Bronchial epithelial cell (primary cell): Measurements from ENCODE around the gene PLSCR5. TPM values are rescaled to one million over a fixed set of nuclear protein-coding genes. Genes with fewer than 3 reads are reported as not detected.

Source experiments
- DNase-seq: peaks from one replicate; pipeline ENCODE4 v3.0.0-alpha.2; 2010; ENCODE audit warnings: low read depth
- FAIRE-seq: peaks from 2 replicates; lab custom pipeline; 2011; peaks lifted over from hg19 to GRCh38; lab: Jason Lieb, UNC
- H3K27me3 ChIP-seq: 2 replicates; pipeline ENCODE4 v1.5.1; 2011; ENCODE audit warnings: low read length; ENCODE audit not compliant: control insufficient read depth, insufficient read depth
- H3K36me3 ChIP-seq: 2 replicates; pipeline ENCODE4 v1.5.1; 2011; ENCODE audit warnings: low read length; ENCODE audit not compliant: control insufficient read depth, insufficient read depth
- H3K4me3 ChIP-seq: 2 replicates; pipeline ENCODE4 v1.5.1; 2011; ENCODE audit warnings: mild to moderate bottlenecking, low read depth, low read length, control low read depth
- total RNA-seq: library from RNA; depleted of rRNA; stranded (reverse); fragments of >200 nt; gene quantifications from 2 replicates; pipeline ENCODE4 v1.2.1, GENCODE V29; 2014
- TF ChIP-seq, protein P1 (sequence below): IDR thresholded peaks from 2 replicates; pipeline ENCODE4 v1.5.1; 2011; ENCODE audit warnings: mild to moderate bottlenecking, moderate library complexity, low read length, control low read depth, inconsistent platforms; ENCODE audit not compliant: insufficient read depth, severe bottlenecking

Gene PLSCR5
- total RNA-seq, 1 donor from 2014 or later, result not detected

DNA sequence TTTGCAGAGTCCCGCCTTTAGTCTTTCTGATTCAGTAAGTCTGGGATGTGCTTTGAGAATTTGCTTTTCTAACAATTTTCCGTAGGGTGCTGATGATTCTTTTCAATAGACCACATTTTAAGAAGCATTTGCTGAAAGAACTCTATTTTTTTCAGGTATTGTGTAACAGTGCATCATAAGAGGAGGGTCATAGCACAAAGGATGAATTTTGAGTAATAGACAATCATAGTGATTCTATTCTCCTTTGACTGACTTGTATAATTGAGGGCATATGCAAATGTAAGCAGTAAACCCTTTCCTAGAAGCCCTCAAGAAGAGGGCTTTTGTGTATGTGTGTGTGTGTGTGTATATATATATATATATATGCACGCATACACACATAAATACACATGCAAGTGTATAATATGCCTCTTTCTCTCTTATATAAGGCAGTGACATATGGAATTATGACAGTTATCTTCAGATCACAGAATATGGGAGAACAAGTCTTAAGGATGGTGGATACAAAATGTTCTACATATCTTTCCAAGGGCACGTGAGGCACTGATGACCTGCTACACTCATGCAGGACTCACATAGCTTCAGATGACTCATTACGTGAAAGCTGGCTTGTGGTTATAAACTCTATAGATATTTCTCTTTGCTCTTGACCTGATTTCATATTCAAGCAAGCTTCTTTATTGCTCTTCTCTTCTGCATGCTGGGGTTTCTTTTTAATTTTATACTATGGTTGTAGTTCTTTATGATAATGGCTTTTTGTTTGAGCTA, 54.2 kb downstream of the PLSCR5 start:
- Histone ChIP-seq H3K27me3 (no peaks in the 10 kb centered on the region), H3K36me3 (no peaks in the 10 kb centered on the region), H3K4me3 (no peak overlapping the region)
- DNase-seq, result peak; percentile 85
- TF ChIP-seq, protein P1, sequence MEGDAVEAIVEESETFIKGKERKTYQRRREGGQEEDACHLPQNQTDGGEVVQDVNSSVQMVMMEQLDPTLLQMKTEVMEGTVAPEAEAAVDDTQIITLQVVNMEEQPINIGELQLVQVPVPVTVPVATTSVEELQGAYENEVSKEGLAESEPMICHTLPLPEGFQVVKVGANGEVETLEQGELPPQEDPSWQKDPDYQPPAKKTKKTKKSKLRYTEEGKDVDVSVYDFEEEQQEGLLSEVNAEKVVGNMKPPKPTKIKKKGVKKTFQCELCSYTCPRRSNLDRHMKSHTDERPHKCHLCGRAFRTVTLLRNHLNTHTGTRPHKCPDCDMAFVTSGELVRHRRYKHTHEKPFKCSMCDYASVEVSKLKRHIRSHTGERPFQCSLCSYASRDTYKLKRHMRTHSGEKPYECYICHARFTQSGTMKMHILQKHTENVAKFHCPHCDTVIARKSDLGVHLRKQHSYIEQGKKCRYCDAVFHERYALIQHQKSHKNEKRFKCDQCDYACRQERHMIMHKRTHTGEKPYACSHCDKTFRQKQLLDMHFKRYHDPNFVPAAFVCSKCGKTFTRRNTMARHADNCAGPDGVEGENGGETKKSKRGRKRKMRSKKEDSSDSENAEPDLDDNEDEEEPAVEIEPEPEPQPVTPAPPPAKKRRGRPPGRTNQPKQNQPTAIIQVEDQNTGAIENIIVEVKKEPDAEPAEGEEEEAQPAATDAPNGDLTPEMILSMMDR, result no peak
- FAIRE-seq, result no peak

DNA sequence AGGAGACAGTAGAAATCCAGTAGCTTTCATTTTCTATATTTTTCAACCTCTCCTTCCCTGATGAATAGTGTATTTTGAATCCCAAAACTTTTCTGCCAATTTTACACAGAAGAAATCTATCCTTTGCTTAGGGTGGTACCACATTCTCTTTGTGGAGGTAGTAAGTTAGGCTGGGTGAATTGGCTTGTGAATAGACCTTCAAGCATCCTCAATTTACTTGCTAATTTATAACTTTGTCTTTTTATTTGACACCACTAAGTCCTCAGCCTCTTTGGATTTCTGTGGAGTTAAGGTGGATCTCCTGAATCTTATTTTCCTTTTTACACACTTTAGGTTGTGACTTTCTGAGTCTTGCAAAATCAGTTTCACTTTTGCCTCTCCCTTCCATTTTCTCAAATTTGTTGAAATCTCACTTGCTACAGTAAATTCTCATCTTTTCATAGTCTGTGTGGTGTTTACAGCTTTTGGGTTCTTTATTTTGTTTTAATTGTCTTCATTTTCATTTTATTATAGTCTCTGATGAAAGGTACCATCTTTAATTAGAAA, 55.0 kb downstream of the PLSCR5 start:
- Histone ChIP-seq H3K4me3 (no peak overlapping the region), H3K36me3 (no peaks in the 10 kb centered on the region), H3K27me3 (no peaks in the 10 kb centered on the region)
- FAIRE-seq (no peak), DNase-seq (no peak)
- TF ChIP-seq, protein P1, result no peak

DNA sequence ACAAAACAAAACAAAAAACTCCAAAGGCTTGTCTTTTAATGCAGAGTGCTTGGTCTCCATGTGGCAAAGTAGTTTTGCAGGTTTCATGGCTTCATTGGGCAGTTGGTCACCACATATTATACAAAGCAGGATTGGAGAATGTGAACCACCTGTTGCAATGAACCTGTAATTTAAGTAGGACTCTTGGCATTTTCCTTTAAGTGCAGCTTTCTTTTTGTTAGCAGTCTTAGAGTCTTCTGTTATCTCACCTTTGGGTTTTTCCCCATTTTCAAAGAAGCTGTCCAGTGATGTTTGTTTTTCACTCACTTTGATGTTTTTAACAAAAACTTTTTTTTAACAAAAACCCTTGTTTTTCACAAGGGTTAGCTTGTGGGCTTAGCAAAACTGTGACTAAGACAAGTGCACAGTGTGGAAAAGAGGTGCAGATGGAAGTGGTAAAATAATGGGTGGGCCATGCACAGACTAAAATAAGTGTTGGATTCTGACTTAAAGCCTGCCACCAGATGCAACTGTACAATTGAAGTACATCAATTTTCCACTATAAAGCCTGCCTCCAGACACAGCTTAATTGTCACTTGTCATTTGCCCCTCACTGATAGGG, 57.8 kb downstream of the PLSCR5 start:
- Histone ChIP-seq H3K4me3 (no peak overlapping the region), H3K27me3 (no peaks in the 10 kb centered on the region), H3K36me3 (no peaks in the 10 kb centered on the region)
- no peak for DNase-seq
- TF ChIP-seq, protein P1, result no peak
- no peak for FAIRE-seq

DNA sequence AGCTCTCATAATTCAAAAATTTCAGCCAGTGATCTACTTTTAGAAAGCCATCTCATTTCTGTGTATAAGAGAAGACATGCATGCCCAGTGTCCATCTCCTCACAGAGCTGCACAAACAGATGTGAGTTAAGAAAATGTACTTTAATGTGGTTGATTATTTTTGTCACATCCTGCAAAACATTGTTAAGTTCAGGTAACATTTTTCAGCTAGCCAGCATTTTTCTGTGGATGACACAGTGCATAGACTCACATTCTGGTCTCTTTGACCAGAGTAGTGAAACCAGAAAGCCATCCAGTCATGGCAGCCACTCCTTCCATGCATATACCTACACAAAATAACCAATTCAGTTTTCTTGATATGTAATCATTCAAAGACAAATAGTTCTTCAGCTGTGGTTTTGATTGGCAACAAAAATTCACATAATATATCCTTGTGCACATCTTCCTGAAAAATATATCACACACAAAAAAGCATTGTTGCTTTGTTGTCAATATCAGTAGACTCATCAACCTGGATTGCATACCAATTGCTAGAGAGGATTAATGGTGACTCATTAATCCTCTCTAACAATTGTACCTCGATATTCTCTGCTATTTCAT, 58.7 kb downstream of the PLSCR5 start:
- TF ChIP-seq, protein P1, result no peak
- DNase-seq (peak; percentile 63), FAIRE-seq (no peak)
- no peaks in the 10 kb centered on the region for H3K27me3 ChIP-seq
- no peak overlapping the region for H3K4me3 ChIP-seq
- no peaks in the 10 kb centered on the region for H3K36me3 ChIP-seq

DNA sequence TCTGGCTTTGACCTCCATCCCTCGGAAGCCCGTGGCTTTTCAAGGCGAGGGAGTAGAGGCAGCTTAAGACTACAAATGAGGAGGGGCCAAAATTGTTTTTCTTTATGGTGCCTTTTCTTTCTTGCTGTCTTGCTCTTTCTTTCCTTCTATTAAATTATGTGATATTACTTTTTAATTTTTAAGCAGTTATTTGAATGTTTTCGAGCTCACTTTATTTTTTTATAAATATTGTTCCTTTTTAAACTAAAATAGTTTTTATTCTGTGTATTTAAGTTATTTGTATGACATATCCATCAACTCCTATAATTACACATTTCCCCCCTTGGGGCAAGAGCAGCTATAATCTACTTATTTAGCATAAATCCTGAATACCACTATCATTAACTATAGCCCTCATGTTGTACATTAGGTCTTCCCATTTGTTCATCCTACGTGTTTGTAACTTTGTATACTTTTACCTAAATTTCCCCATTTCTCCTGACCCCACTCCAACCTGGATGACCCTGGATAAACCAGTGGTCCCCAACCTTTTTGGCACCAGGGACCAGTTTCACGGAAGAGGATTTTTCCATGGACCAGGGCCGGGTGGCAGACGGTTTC, 60.1 kb downstream of the PLSCR5 start:
- Histone ChIP-seq H3K36me3 (no peaks in the 10 kb centered on the region), H3K4me3 (peak overlapping the region; percentile 73), H3K27me3 (no peaks in the 10 kb centered on the region)
- FAIRE-seq, result no peak
- no peak for DNase-seq
- TF ChIP-seq, protein P1, result no peak
